Activated CD4-positive, alpha-beta T cell treated with anti-CD3 and anti-CD28 coated beads, Interleukin-2, Interleukin-6, amounts not matched to agents 100 ng/mL and 50 ng/mL, durations not matched to agents 16 hours and 8 hours (primary cell): ENCODE measurements around the gene TACR2.

Experiments used
- DNase-seq: peaks from one replicate; pipeline ENCODE4 v3.0.0-alpha.2; 2020

Gene TACR2

GRCh38 chr10:69400936-69401335 is 15.8 kb downstream of the TACR2 start:
- DNase-seq: no peak

DNA sequence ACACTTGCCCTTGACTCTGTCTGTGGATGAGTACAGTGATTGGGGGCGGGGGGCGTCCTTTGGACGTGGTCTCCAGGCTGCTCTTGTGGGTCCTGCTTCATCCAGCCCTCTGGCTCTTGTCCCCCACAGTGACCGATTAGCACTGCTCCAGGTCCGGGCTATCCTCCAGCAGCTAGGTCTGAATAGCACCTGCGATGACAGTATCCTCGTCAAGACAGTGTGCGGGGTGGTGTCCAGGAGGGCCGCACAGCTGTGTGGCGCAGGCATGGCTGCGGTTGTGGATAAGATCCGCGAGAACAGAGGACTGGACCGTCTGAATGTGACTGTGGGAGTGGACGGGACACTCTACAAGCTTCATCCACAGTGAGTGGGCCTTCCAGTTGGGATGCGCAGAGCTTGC is 18.3 kb downstream of the TACR2 start:
- no peak for DNase-seq

- DNase-seq: no peak
Observed at GRCh38 chr10:69397972-69398371, 18.7 kb downstream of the TACR2 start.

GRCh38 chr10:69394020-69394419 is 22.7 kb downstream of the TACR2 start:
- no peak for DNase-seq

- DNase-seq: peak; percentile 90
Observed at GRCh38 chr10:69392481-69393000, 24.2 kb downstream of the TACR2 start.

DNA sequence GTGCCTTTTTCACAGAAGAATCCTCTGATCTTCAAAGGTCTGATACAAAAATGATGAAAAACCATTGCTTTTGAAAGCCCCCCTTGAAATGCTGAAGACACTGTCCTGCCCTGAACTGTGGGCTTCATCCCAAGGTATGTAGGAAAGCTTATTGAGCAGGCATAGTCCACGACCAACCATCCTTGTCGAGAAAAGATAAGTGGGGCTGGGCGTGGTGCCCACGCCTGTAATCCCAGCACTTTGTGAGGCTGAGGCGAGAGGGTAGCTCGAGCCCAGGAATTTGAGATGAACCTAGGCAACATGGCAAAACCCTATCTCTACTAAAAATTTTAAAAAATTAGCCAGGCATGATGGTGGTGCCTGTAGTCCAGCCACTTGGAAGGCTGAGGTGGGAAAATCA is 25.6 kb downstream of the TACR2 start:
- DNase-seq: no peak

DNA sequence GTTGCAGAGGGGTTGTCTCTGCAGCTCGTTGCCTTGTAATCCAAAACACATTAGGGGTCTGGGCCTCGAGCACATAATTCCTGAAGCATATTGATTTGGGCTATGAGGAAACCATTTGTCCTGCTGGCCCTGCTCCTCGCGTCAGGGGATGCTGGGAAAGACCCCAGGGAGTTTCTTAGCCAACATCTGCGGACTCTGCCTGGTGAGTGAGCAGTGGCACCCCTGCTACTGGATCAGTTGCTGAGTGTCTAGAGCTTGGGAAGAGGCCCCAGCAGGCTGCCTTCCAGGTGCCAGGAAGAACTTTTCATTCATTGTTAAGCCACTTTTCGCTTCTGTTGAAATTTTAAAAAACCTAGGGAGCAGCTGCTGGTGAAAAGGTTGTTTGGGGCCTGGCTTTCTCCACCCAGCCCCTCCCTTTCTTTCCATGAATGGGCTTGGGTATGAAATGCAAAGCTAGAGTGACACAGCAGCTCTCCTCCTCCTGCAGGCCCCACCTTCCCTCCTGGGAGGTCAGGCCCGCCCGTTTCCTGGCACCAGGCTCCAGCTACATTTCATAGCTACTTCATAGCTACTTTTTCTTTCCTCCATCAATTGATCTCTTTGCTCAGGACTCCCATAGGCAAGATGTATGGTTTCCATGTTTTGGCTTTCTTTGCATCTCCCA is 26.8 kb downstream of the TACR2 start:
- DNase-seq: peak; percentile 18

- no peak for DNase-seq
Observed at GRCh38 chr10:69388488-69388887, 28.2 kb downstream of the TACR2 start.

DNA sequence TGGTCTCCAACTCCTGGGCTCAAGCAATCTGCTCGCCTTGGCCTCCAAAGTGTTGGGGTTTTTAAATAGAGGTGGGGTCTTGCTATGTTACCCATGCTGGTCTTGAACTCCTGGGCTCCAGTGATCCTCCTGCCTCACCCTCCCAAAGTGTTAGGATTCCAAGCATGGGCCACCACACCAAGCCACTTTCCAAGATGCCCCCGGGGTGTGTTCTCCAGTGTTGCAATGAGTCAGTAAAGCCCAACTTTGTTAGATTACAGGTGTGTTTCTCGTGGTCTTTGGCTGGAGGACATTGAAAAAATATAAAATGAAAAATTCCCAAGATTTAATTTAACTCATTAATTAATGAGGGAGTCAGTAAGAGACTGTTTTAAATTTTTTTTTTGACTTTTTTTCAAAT is 29.2 kb downstream of the TACR2 start:
- no peak for DNase-seq

DNA sequence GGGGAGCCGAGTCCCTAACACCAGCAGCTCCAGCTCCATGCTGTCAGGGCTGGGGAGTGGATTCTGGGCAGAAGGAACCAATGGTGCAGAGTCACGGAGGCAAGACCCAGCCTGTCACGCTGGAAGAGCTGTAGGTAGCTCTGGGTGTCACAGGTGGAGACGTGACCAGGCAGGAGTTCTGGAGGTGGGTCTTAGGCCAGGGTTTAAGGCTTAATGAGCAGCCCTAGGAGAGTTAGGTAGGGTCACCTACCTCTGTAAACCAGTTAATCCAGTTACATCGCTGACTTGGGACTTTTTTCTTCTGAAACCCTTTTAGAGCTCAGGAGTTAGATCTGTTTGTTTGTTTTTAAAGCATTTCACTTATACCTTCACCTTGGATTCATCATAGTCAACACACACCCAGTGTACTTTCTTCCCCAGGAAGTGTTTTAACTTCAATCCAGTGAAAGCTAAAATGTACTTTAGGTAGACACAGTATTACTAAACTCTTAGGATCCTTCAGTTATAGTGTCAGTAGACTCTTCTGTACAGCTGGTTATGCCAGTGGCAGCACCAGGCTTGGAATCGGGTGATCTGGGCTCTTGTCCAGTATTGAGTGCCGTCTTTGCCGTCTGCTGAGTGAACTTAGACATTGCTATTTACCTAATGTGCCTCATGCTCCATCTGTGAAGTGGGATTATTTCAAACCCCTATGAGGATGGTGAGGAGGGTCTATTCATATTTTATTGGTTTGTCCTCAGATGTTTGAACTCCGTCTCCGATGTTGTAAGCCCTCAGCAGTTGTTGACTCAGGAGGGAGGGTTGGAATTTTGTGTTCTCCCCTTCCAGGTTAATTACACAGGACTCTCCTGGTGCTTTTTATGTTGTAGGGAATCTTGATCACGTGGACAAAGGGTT is 31.0 kb downstream of the TACR2 start:
- DNase-seq: no peak

- DNase-seq: no peak
Observed at GRCh38 chr10:69384320-69384719, 32.4 kb downstream of the TACR2 start.

DNA sequence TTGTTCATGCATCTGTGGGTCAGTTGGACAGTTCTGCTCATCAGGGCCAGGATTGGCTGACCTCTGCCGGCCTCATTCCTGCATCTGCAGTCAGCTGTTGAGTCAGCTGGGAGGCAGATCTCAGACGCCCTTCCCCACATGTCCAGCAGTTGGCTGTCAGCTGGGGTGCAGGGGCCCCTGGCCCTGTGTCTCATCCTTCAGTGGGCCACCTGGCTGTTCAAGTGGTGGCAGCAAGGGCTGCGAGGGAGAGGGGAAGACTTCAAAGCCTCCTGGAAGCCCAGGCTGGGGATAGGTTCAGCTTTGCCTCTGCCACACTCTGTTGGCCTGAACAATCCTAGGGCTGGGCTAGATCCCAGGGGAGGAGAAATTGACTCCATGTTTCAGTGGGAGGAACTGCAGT is 33.2 kb downstream of the TACR2 start:
- DNase-seq: no peak

- DNase-seq: no peak
Observed at GRCh38 chr10:69382382-69383117, 34.2 kb downstream of the TACR2 start.

GRCh38 chr10:69379800-69380199 is 36.9 kb downstream of the TACR2 start:
- DNase-seq: no peak

- DNase-seq: no peak
Observed at GRCh38 chr10:69377933-69378332, 38.8 kb downstream of the TACR2 start.

- no peak for DNase-seq
Observed at GRCh38 chr10:69377191-69377590, 39.5 kb downstream of the TACR2 start.

- DNase-seq: no peak
Observed at GRCh38 chr10:69376662-69377061, 40.1 kb downstream of the TACR2 start.

DNA sequence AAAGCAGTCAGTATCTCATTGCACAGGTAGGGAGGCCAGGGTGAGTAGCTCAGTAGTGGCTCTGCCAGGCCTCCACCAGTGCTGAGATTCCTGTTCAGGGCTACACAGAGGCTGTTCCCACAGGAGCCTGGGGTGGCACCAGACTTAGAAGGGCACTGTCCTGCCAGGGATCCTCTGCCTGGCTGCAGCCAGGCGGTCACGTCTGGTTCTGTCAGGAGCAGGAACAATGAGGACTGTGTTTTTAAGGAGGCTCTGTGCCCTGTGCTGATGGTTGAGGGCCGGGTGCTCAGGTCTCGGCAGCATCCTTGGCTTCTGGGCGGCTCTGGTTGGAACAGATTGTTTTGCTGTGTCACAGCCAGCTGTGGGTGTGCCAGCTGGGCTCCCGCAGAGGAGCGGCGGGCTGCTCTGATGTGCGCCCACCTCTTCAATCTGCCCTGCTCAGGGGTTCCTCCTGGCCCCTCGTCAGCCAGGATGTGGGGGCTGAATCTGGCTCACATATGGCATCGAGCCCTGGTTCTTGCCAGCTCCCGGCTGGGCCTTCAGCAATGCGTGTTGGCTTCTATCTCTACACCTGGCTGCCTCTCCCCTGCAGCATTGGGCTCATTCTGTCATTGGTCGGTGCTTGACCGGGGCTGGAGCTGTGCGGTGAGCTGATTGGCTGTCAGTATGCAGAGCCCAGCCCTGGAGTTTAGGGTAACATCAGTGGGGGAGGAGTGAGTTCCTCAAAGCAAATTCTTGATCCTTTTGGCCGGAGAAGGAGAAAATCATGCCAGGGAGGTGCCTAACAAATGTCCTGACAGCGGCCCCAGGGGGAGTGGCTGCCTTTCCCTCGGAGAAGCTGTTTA is 41.2 kb downstream of the TACR2 start:
- no peak for DNase-seq

DNA sequence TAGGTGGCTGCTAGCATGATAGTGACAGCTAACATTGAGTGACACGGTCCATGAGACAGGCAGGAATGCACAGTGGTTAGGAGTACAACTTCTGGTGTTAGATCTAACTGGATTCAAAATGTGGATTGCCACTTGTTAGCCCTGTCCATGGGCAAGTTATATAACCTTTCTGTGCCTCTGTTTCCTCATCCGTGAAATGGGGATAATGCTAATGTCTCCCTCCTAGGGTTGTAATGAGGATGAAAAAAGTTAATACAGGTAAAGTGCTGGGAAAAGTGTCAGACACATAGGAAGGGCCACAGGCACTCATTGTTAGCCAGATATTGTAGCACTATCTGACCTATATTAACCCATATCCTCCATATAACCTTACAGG is 41.8 kb downstream of the TACR2 start:
- DNase-seq: no peak

DNA sequence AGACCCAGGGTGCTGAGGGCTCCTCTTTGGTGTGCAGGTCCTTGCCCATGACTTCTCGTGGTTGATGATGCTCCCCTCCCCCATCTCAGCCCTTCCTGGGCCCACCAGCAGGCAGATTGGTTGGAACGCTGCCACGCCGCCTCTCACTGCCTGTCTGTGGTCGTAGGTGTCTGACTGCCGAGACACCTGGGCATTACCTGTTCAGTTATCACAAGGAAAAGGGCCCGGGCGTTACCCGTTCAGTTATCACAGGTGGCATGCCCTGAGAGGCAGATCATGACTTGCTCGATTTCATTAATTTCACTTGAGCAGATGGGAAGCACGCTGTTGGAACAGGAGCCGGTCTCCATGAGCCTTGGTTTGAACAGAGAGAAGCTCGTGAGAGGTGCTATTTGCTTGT is 42.5 kb downstream of the TACR2 start:
- no peak for DNase-seq

GRCh38 chr10:69372126-69372980 is 44.4 kb downstream of the TACR2 start:
- DNase-seq: no peak

DNA sequence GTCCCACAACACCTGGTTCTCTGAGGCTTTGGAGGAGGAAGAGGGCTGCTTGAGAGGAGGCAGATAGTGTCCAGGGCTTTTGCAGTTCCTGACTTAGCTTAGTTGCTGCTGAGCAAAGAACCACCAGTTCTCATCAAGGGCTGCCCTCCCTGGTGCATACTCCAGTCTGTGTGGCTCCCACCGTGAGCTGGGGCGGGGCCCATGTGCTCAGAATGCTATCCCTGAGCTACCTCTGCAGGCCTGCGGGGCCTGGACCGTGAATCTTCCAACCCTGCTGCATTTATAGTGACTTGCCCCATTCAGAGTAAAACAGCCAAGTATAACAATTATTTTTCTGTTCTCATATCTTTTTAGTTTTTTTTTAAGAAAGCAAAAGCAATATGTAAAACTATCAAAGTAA is 49.2 kb downstream of the TACR2 start:
- no peak for DNase-seq
